K562 (cell line): ENCODE data around the gene PATL2. TPM values are rescaled to one million over a fixed set of nuclear protein-coding genes. Genes with fewer than 3 reads are reported as not detected.

Experiments used
- BHLHE40 ChIP-seq: IDR thresholded peaks from 2 replicates; pipeline ENCODE4 v1.6.1; 2011; ENCODE audit warnings: low read length, improper control_type of control experiment
- CC2D1A ChIP-seq: fragments of 450-650 bp; IDR thresholded peaks from 2 replicates; pipeline ENCODE4 v1.6.1; 2017; ENCODE audit warnings: mild to moderate bottlenecking
- CCAR2 ChIP-seq: fragments of 200-400 bp; formaldehyde crosslinking; IDR thresholded peaks from 2 replicates; pipeline ENCODE4 v1.6.1; 2017; ENCODE audit warnings: mild to moderate bottlenecking, low read depth, low read length
- CXXC5 ChIP-seq: fragments of 250-450 bp; sonication (Bioruptor Pico); IDR thresholded peaks from 2 replicates; pipeline ENCODE4 v1.8.0; 2022; ENCODE audit warnings: inconsistent platforms, mild to moderate bottlenecking, moderate library complexity
- ELF1 ChIP-seq: fragments of 200-800 bp; sonication (Bioruptor generic); IDR thresholded peaks from 2 replicates; pipeline ENCODE4 v1.6.1; 2016; ENCODE audit warnings: missing genetic modification characterization, missing compliant biosample characterization
- HDAC1 ChIP-seq, 2 experiments: fragments of 450-650 bp; IDR thresholded peaks; 2 replicates each; pipeline ENCODE4 v1.6.1; 2016 to 2017; ENCODE audit warnings: inconsistent platforms in 1 of 2, mild to moderate bottlenecking in 1 of 2, moderate library complexity in 1 of 2
- JUN ChIP-seq, 2 experiments: sonication (generic) in 1 of 2; formaldehyde crosslinking in 1 of 2; IDR thresholded peaks; 2 replicates each; pipeline versions ENCODE4 v1.6.1 to v1.8.0; 2012 to 2022; ENCODE audit warnings: borderline replicate concordance in 2 of 2, mild to moderate bottlenecking in 2 of 2, improper control_type of control experiment in 1 of 2, low read depth in 1 of 2, low read length in 1 of 2, missing genetic modification reagents in 1 of 2
- JUND ChIP-seq, 2 experiments: IDR thresholded peaks; 2 replicates in 1 of 2; 3 replicates in 1 of 2; pipeline ENCODE4 v1.6.1; 2011; ENCODE audit warnings: borderline replicate concordance in 2 of 2, low read depth in 2 of 2, low read length in 2 of 2, improper control_type of control experiment in 1 of 2, missing biosample characterization in 1 of 2, missing genetic modification characterization in 1 of 2, missing genetic modification reagents in 1 of 2
- MTA1 ChIP-seq: fragments of 450-650 bp; IDR thresholded peaks from 2 replicates; pipeline ENCODE4 v1.6.1; 2017; ENCODE audit warnings: borderline replicate concordance
- RFX5 ChIP-seq: IDR thresholded peaks from 2 replicates; pipeline ENCODE4 v1.6.1; 2011; ENCODE audit warnings: low read depth, mild to moderate bottlenecking, improper control_type of control experiment, low read length
- SETDB1 ChIP-seq: IDR thresholded peaks from one replicate; pipeline ENCODE4 v1.6.1; 2012; ENCODE audit warnings: low read length, control low read depth, inconsistent platforms
- SMARCA5 ChIP-seq: fragments of 450-650 bp; IDR thresholded peaks from 2 replicates; pipeline ENCODE4 v1.6.1; 2016
- SRSF9 ChIP-seq: fragments of 200-400 bp; formaldehyde crosslinking; IDR thresholded peaks from 2 replicates; pipeline ENCODE4 v1.6.1; 2017; ENCODE audit warnings: low read depth, low read length, borderline replicate concordance
- SUPT5H ChIP-seq: fragments of 450-650 bp; IDR thresholded peaks from 2 replicates; pipeline ENCODE4 v1.6.1; 2016
- TAF1 ChIP-seq: IDR thresholded peaks from 2 replicates; pipeline ENCODE4 v1.6.1; 2011; ENCODE audit warnings: mild to moderate bottlenecking, low read length, moderate library complexity; ENCODE audit not compliant: insufficient read depth, control insufficient read depth, severe bottlenecking; ENCODE audit errors: extremely low read depth
- TCFL5 ChIP-seq: fragments of 250-450 bp; sonication (Bioruptor Pico); conservative IDR thresholded peaks from 2 replicates; pipeline ENCODE4 v1.6.1; 2021; ENCODE audit warnings: mild to moderate bottlenecking, moderate library complexity, matching md5 sums
- ZKSCAN1 ChIP-seq: fragments of 150-350 bp; IDR thresholded peaks from 2 replicates; pipeline ENCODE4 v1.6.1; 2016; ENCODE audit warnings: low read depth, low read length
- ZNF121 ChIP-seq: sonication (generic); formaldehyde crosslinking; conservative IDR thresholded peaks from 2 replicates; pipeline ENCODE4 v1.8.0; 2022; ENCODE audit warnings: missing genetic modification reagents
- ZNF274 ChIP-seq: IDR thresholded peaks from 2 replicates; pipeline ENCODE4 v1.6.1; 2011; ENCODE audit warnings: low read depth, mild to moderate bottlenecking, low read length, moderate library complexity, borderline replicate concordance
- ZNF561 ChIP-seq: fragments of 450-650 bp; formaldehyde crosslinking; conservative IDR thresholded peaks from 2 replicates; pipeline ENCODE4 v1.4.0; 2020; ENCODE audit warnings: mild to moderate bottlenecking, moderate library complexity
- ZNF668 ChIP-seq: fragments of 250-450 bp; sonication (Bioruptor Pico); IDR thresholded peaks from 2 replicates; pipeline ENCODE4 v1.8.0; 2022; ENCODE audit warnings: mild to moderate bottlenecking, inconsistent platforms
- polyA plus RNA-seq, 8 experiments: library from polyadenylated mRNA; depleted of rRNA in 4 of 8; stranded (reverse) in 5 of 8; unstranded in 3 of 8; fragments of >200 nt; fragmentation: Nextera tagmentation in 2 of 8; fragmentation: Illumina TruSeq in 1 of 8; extraction: Ambion mirVana in 2 of 8; extraction: Trizol in 1 of 8; gene quantifications; 2 replicates each; pipeline versions ENCODE4 v1.2.1 to v1.2.3, GENCODE V29; 2011 to 2014; ENCODE audit warnings: inconsistent platforms in 1 of 8, missing spikeins in 1 of 8
- total RNA-seq, 7 experiments: library from RNA; depleted of rRNA in 6 of 7; stranded (reverse); fragments of >200 nt in 6 of 7; fragmentation: Illumina TruSeq in 2 of 7; extraction: Trizol in 2 of 7; gene quantifications; 2 replicates each; pipeline versions ENCODE4 v1.2.1 to v1.2.3, GENCODE V29; 2011 to 2021; ENCODE audit warnings: low replicate concordance in 1 of 7
- TF ChIP-seq, protein P1 (sequence below): fragments of 450-650 bp; IDR thresholded peaks from 2 replicates; pipeline ENCODE4 v1.6.1; 2016; ENCODE audit warnings: borderline replicate concordance
- TF ChIP-seq, protein P2 (sequence below): fragments of 200-800 bp; sonication (Bioruptor generic); IDR thresholded peaks from 2 replicates; pipeline ENCODE4 v1.6.1; 2017; ENCODE audit warnings: missing genetic modification characterization, missing compliant biosample characterization
- TF ChIP-seq, protein P3 (sequence below): sonication (generic); formaldehyde crosslinking; IDR thresholded peaks from 2 replicates; pipeline ENCODE4 v1.8.0; 2022; ENCODE audit warnings: missing genetic modification reagents, mild to moderate bottlenecking, moderate library complexity, borderline replicate concordance

PATL2 gene
- total and polyA plus RNA-seq, 9 of the 15 experiments (the other 6 are each of a cell fraction or from before 2014, with no cell fraction given) = 0.42 to 1.1 (median 0.86) TPM

DNA sequence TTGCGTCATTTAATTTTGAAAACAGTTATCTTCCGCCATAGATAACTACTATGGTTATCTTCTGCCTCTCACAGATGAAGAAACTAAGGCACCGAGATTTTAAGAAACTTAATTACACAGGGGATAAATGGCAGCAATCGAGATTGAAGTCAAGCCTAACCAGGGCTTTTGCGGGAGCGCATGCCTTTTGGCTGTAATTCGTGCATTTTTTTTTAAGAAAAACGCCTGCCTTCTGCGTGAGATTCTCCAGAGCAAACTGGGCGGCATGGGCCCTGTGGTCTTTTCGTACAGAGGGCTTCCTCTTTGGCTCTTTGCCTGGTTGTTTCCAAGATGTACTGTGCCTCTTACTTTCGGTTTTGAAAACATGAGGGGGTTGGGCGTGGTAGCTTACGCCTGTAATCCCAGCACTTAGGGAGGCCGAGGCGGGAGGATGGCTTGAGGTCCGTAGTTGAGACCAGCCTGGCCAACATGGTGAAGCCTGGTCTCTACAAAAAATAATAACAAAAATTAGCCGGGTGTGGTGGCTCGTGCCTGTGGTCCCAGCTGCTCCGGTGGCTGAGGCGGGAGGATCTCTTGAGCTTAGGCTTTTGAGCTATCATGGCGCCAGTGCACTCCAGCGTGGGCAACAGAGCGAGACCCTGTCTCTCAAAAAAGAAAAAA, 1.4 kb upstream of the PATL2 start (continued):
- TF ChIP-seq, protein P1, sequence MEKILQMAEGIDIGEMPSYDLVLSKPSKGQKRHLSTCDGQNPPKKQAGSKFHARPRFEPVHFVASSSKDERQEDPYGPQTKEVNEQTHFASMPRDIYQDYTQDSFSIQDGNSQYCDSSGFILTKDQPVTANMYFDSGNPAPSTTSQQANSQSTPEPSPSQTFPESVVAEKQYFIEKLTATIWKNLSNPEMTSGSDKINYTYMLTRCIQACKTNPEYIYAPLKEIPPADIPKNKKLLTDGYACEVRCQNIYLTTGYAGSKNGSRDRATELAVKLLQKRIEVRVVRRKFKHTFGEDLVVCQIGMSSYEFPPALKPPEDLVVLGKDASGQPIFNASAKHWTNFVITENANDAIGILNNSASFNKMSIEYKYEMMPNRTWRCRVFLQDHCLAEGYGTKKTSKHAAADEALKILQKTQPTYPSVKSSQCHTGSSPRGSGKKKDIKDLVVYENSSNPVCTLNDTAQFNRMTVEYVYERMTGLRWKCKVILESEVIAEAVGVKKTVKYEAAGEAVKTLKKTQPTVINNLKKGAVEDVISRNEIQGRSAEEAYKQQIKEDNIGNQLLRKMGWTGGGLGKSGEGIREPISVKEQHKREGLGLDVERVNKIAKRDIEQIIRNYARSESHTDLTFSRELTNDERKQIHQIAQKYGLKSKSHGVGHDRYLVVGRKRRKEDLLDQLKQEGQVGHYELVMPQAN = peak; percentile 89
- peak; percentile 18; the same call in 1 of the 2 replicates for TF ChIP-seq ZNF668
- TF ChIP-seq, protein P2, sequence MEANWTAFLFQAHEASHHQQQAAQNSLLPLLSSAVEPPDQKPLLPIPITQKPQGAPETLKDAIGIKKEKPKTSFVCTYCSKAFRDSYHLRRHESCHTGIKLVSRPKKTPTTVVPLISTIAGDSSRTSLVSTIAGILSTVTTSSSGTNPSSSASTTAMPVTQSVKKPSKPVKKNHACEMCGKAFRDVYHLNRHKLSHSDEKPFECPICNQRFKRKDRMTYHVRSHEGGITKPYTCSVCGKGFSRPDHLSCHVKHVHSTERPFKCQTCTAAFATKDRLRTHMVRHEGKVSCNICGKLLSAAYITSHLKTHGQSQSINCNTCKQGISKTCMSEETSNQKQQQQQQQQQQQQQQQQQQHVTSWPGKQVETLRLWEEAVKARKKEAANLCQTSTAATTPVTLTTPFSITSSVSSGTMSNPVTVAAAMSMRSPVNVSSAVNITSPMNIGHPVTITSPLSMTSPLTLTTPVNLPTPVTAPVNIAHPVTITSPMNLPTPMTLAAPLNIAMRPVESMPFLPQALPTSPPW (CRISPR knock-in tag) = peak; percentile 15; the same call in 1 of the 2 replicates
- TF ChIP-seq CCAR2 = no peak
- TF ChIP-seq ELF1 (tag) = peak; percentile 42; the same call in 1 of the 2 replicates
- peak; percentile 48 for TF ChIP-seq SUPT5H
- TF ChIP-seq ZNF121 (CRISPR knock-in tag) = peak; percentile 81
- peak; percentile 13; the same call in 1 of the 2 replicates for TF ChIP-seq JUND (IDR thresholded peaks at IDR 0.05; ENCODE audit: borderline replicate concordance, low read depth, low read length)
- no peak; the same call in 2 of the 3 replicates for TF ChIP-seq JUND (tag; IDR thresholded peaks at IDR 0.05; ENCODE audit: borderline replicate concordance, low read depth, low read length)
- TF ChIP-seq BHLHE40 = 0 out of 2 replicates have a peak, but pooled peaks have one; percentile 1
- no peak for TF ChIP-seq SRSF9
- peak; percentile 48 for TF ChIP-seq RFX5
- TF ChIP-seq TCFL5 (CRISPR knock-in tag) = no peak
- no peak for TF ChIP-seq ZNF274
- 0 out of 2 replicates have a peak, but pooled peaks have one; percentile 34 for TF ChIP-seq SMARCA5
- TF ChIP-seq, protein P3, sequence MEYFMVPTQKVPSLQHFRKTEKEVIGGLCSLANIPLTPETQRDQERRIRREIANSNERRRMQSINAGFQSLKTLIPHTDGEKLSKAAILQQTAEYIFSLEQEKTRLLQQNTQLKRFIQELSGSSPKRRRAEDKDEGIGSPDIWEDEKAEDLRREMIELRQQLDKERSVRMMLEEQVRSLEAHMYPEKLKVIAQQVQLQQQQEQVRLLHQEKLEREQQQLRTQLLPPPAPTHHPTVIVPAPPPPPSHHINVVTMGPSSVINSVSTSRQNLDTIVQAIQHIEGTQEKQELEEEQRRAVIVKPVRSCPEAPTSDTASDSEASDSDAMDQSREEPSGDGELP (CRISPR knock-in tag) = peak; percentile 50; the same call in 1 of the 2 replicates
- peak; percentile 54; the same call in 1 of the 2 replicates for TF ChIP-seq CC2D1A
- TF ChIP-seq HDAC1 (IDR thresholded peaks at IDR 0.05) = 0 out of 4 replicates have a peak, but pooled peaks of 1 of the 2 experiments have one; percentile 53
- peak; percentile 20; the same call in 1 of the 2 replicates for TF ChIP-seq MTA1
- TF ChIP-seq TAF1 = peak; percentile 49
- 0 out of 2 replicates have a peak, but pooled peaks have one; percentile 6 for TF ChIP-seq JUN (IDR thresholded peaks at IDR 0.05; ENCODE audit: borderline replicate concordance, low read depth, low read length)
- TF ChIP-seq JUN (CRISPR knock-in tag; IDR thresholded peaks at IDR 0.05; ENCODE audit: borderline replicate concordance) = no peak
- peak; percentile 12; the same call in 1 of the 2 replicates for TF ChIP-seq CXXC5 (CRISPR knock-in tag)
- no peak for TF ChIP-seq SETDB1
- TF ChIP-seq ZNF561 (CRISPR knock-in tag) = no peak
- no peak for TF ChIP-seq ZKSCAN1
